Measurements from ENCODE around the gene GTPBP4. TPM values are rescaled to one million over a fixed set of nuclear protein-coding genes. Genes with fewer than 3 reads are reported as not detected.

GTPBP4 gene
- total RNA-seq: 66.3 to 68.5 TPM (median 67.5 TPM) in 3 replicates

DNA sequence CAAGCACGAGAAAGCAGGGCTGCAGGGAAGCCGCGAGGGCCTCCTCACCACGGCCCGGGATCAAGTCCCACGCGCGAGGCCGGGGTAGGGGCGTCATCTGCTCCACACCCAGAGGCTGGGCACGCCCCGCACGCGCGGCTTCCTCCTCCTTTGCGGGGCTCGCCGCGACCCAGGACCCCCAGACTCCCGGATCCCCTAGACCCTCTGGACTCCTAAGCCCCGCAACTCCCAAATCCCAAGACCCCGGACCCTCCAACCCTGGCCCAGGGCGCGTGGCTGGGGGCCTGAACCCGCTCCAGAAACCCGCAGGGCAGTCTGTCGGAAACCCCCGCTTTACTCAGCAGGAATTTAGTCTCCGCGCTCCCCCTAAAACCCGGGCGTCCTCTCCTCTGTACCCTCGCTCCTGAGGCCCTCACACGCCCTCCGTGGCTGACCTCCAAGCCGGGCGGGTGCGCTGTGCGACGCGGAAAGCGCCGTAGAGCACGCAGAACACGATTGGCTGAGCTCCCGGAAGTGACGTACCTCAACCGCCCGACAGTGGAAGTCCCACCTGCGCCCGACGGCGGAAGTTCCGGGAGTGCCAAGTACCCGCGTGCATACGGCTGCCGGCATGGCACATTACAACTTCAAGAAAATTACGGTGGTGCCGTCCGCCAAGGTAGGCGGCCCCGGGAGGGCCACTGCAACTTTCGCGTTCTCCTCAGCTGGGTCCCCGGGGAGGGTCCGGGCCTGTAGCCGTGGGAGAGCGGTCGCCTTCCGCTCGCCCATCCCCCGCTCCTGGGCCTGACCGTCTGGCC lies at the start of gene GTPBP4:
GTPBP4 (plus strand) TSS at position 565 of the 797 bp plus-strand sequence; CDS start at position 611, 46 bp downstream.
- no peaks in the 10 kb centered on the region for H3K27me3 Mint-ChIP-seq (ENCODE audit: low read depth)
- no peaks in the 10 kb centered on the region for H3K9me3 Mint-ChIP-seq
- H3K27ac Mint-ChIP-seq: peak within 1 kb of the TSS; percentile 97
- DNase-seq (ENCODE audit: low spot score in 2 of 2, unreplicated experiment in 2 of 2): peak; percentile 94 to 95
- H3K36me3 Mint-ChIP-seq: peaks cover 15% of the 10 kb centered on the region
- TF ChIP-seq CTCF (IDR thresholded peaks at IDR 0.05; ENCODE audit: unreplicated experiment): no peak
- H3K4me1 Mint-ChIP-seq: peaks cover 24% of the 10 kb centered on the region
- peak within 1 kb of the TSS; percentile 92 for H3K4me3 Mint-ChIP-seq

- Mint-ChIP-seq H3K27me3 (ENCODE audit: low read depth) (no peaks in the 10 kb centered on the region), H3K36me3 (no peaks in the 10 kb centered on the region), H3K9me3 (no peaks in the 10 kb centered on the region), H3K4me3 (no peak overlapping the region), H3K27ac (no peak overlapping the region), H3K4me1 (no peaks in the 10 kb centered on the region)
- DNase-seq (ENCODE audit: low spot score in 2 of 2, unreplicated experiment in 2 of 2): no peak
- TF ChIP-seq CTCF (IDR thresholded peaks at IDR 0.05; ENCODE audit: unreplicated experiment): no peak
These were observed 49.1 kb upstream of the GTPBP4 start for GRCh38 chr10:938941-939678.

DNA sequence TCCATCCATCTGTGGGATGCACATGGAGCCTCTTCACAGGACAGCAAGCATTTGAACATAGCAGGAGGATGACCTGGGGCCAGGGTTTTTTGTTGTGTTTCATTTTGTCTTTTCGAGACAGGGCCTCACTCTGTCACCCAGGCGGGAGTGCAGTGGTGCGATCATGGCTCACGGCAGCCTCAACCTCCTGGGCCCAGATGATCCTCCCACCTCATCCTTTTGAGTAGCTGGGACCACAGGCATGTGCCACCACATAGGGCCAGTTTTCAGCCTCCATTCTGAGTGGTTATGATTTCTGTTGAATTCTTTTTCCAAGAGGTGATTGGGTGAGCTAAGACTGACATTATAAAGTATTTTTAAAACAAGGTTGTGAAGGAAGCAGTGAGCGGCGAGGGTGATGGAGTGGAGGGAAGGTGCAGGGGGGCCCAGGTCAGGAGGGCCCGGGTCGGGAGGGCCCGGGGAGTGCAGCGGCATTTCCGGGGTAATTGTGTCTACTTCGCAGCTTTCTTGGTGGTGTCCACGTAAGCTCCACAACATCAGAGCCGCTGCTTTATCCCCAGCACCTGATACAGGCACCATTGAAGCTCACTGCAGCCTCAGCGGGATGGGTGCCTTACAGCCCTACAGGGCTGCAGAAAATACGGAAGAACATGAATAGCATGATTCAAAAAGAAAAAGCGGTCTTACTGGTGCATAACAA lies 44.8 kb upstream of the GTPBP4 start:
- no peak overlapping the region for H3K27ac Mint-ChIP-seq

GRCh38 chr10:944034-944831 lies 44.0 kb upstream of the GTPBP4 start:
- H3K36me3 Mint-ChIP-seq: no peaks in the 10 kb centered on the region
- H3K27ac Mint-ChIP-seq: no peak overlapping the region
- no peak overlapping the region for H3K4me3 Mint-ChIP-seq
- H3K9me3 Mint-ChIP-seq: no peaks in the 10 kb centered on the region
- H3K27me3 Mint-ChIP-seq (ENCODE audit: low read depth): no peaks in the 10 kb centered on the region
- no peak for TF ChIP-seq CTCF (IDR thresholded peaks at IDR 0.05; ENCODE audit: unreplicated experiment)
- DNase-seq (ENCODE audit: low spot score in 2 of 2, unreplicated experiment in 2 of 2): no peak
- H3K4me1 Mint-ChIP-seq: no peaks in the 10 kb centered on the region

More for the DNA sequence above, 44.8 kb upstream of the GTPBP4 start:
- Mint-ChIP-seq H3K36me3 (no peaks in the 10 kb centered on the region), H3K4me1 (no peaks in the 10 kb centered on the region), H3K4me3 (no peak overlapping the region), H3K9me3 (no peaks in the 10 kb centered on the region), H3K27me3 (ENCODE audit: low read depth) (no peaks in the 10 kb centered on the region)
- DNase-seq (ENCODE audit: low spot score in 2 of 2, unreplicated experiment in 2 of 2): no peak
- no peak for TF ChIP-seq CTCF (IDR thresholded peaks at IDR 0.05; ENCODE audit: unreplicated experiment)

DNA sequence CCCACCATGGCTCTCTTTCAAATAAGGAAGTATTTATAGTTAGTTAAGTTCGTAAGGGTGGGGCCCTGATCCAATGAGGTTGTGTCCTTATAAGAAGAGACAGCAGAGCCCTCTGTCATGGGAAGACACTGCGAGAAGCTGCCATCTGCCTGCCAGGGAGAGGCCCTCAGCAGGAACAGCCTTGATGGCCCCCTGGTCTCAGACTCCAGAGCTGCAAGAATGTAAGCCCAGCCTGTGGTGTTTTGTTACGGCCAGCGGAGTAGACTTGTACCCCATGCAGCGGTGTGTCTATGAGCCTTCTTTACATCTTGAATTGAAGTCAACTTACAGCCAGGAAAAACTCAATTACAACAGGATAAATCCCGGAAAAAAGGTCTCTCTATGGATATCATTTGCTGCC lies 42.5 kb upstream of the GTPBP4 start:
- Mint-ChIP-seq H3K4me3 (no peak overlapping the region), H3K9me3 (no peaks in the 10 kb centered on the region)

More for the DNA sequence above, 42.5 kb upstream of the GTPBP4 start:
- H3K4me1 Mint-ChIP-seq: no peaks in the 10 kb centered on the region
- H3K36me3 Mint-ChIP-seq: no peaks in the 10 kb centered on the region
- H3K27me3 Mint-ChIP-seq (ENCODE audit: low read depth): peaks cover 10% of the 10 kb centered on the region
- TF ChIP-seq CTCF (IDR thresholded peaks at IDR 0.05; ENCODE audit: unreplicated experiment): no peak
- H3K27ac Mint-ChIP-seq: no peak overlapping the region
- DNase-seq (ENCODE audit: low spot score in 2 of 2, unreplicated experiment in 2 of 2): no peak
